CD4-positive, CD25-positive, alpha-beta regulatory T cell (primary cell): ENCODE measurements around the gene PDE1A. TPM values are rescaled to one million over a fixed set of nuclear protein-coding genes. Genes with fewer than 3 reads are reported as not detected.

Experiments used
- ATAC-seq, 2 donors: fragments of 150-1000 bp; cut with Tn5 transposase; one replicate each; pipeline ENCODE4 v1.10.0; 2021; ENCODE audit warnings: low read depth in 2 of 2, moderate number of reproducible peaks in 2 of 2, moderate library complexity in 1 of 2
- DNase-seq, 3 donors: peaks; one replicate each; pipeline versions ENCODE4 v3.0.0 to v3.0.0-alpha.2; 2012 to 2022; ENCODE audit warnings: mixed read lengths in 1 of 3
- H3K27ac ChIP-seq: one replicate; pipeline ENCODE4 v1.7.0; 2013; ENCODE audit warnings: mild to moderate bottlenecking, low read length; ENCODE audit not compliant: insufficient read depth, poor library complexity, severe bottlenecking
- H3K27me3 ChIP-seq: one replicate; pipeline ENCODE4 v1.7.0; 2013; ENCODE audit warnings: low read length; ENCODE audit not compliant: control insufficient read depth, insufficient read depth
- H3K36me3 ChIP-seq: one replicate; pipeline ENCODE4 v1.7.0; 2013; ENCODE audit warnings: mild to moderate bottlenecking, low read length, moderate library complexity; ENCODE audit not compliant: control insufficient read depth, insufficient read depth
- H3K4me1 ChIP-seq: 2 replicates; pipeline ENCODE4 v1.7.0; 2013; ENCODE audit warnings: mild to moderate bottlenecking, low read length; ENCODE audit not compliant: insufficient read depth, control insufficient read depth, poor library complexity, severe bottlenecking
- H3K4me3 ChIP-seq: one replicate; pipeline ENCODE4 v1.7.0; 2013; ENCODE audit warnings: low read depth, mild to moderate bottlenecking, low read length, moderate library complexity
- H3K9me3 ChIP-seq, 2 experiments: 1 replicate in 1 of 2; 2 replicates in 1 of 2; pipeline ENCODE4 v1.7.0; 2013; ENCODE audit warnings: low read length in 2 of 2, mild to moderate bottlenecking in 1 of 2, moderate library complexity in 1 of 2; ENCODE audit not compliant: control insufficient read depth in 2 of 2
- H3K27ac Mint-ChIP-seq, 3 donors: one replicate each; pipeline ENCODE4 v1.8.0; 2020 to 2022; ENCODE audit warnings: mild to moderate bottlenecking in 3 of 3, mixed read lengths in 3 of 3, moderate library complexity in 2 of 3
- H3K27me3 Mint-ChIP-seq: one replicate; pipeline ENCODE4 v1.8.0; 2022; ENCODE audit warnings: mild to moderate bottlenecking, mixed read lengths
- H3K36me3 Mint-ChIP-seq: one replicate; pipeline ENCODE4 v1.8.0; 2020; ENCODE audit warnings: mixed read lengths
- H3K4me1 Mint-ChIP-seq, 4 donors: one replicate each; pipeline ENCODE4 v1.8.0; 2020 to 2022; ENCODE audit warnings: mixed read lengths in 4 of 4, mild to moderate bottlenecking in 1 of 4
- H3K4me3 Mint-ChIP-seq, 4 donors: one replicate each; pipeline ENCODE4 v1.8.0; 2020 to 2022; ENCODE audit warnings: mild to moderate bottlenecking in 4 of 4, mixed read lengths in 4 of 4, moderate library complexity in 3 of 4
- H3K9me3 Mint-ChIP-seq, 7 donors: one replicate each; pipeline ENCODE4 v1.8.0; 2020 to 2022; ENCODE audit warnings: mixed read lengths in 7 of 7, mild to moderate bottlenecking in 3 of 7, moderate library complexity in 2 of 7
- polyA plus RNA-seq, 4 donors: library from polyadenylated mRNA; unstranded; fragments of 300-500 nt; fragmentation: Illumina TruSeq; gene quantifications; one replicate each; pipeline ENCODE4 v1.2.3, GENCODE V29; 2021
- total RNA-seq: library from RNA; stranded (reverse); gene quantifications from one replicate; pipeline ENCODE4 v1.2.3, GENCODE V29; 2022

The PDE1A gene
- total and polyA plus RNA-seq, 5 donors from 2014 or later = not detected

DNA sequence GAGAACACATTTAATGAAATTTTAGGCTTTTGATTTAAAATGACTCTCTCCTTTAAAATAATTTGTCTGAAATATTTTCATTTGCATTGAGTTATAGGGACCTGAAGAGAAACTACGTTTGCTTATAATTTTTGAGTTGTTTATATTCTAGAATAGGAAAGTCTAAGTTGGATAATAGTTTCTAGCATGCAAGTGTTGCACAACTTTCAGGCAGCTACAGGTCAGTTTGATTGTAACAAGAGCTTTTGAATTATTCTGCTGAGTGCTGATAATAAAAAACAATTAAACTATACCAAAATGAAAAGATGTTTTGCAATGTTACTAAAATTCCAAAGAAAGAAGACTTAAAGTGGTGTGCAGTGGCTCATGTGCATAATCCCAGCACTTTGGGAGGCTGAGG lies 71.0 kb downstream of the PDE1A start:
- H3K4me3 Mint-ChIP-seq = no peak overlapping the region
- Histone ChIP-seq H3K4me1 (no peaks in the 10 kb centered on the region), H3K27me3 (no peaks in the 10 kb centered on the region), H3K9me3 (no peaks in the 10 kb centered on the region), H3K4me3 (no peak overlapping the region), H3K36me3 (no peaks in the 10 kb centered on the region), H3K27ac (no peak overlapping the region)
- no peak for DNase-seq
- H3K27ac Mint-ChIP-seq = no peak overlapping the region
- H3K4me1 Mint-ChIP-seq = no peaks in the 10 kb centered on the region
- H3K36me3 Mint-ChIP-seq = no peaks in the 10 kb centered on the region
- peaks cover 0 to 6% (median 2%) of the 10 kb centered on the region in 7 donors for H3K9me3 Mint-ChIP-seq
- no peak for ATAC-seq
- no peaks in the 10 kb centered on the region for H3K27me3 Mint-ChIP-seq

DNA sequence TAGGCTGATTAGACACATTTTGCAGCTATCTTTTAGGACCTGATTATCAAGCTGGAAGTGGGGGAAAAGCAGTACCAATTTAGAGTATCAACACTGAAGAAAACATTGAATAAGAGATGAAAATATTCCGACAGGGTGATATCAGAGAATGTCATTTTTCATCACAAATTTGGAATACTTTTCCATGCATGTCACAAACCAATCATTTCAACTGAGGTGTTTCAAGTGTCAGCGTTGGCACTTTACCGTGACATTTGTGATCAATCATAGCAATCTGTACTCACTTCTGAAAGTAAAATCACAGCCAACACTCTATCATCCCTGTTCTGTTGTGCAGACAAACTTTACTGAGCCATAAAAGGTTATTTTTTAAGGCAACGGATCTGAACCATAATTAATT lies 75.4 kb downstream of the PDE1A start:
- Histone ChIP-seq H3K4me3 (no peak overlapping the region), H3K27ac (no peak overlapping the region), H3K4me1 (no peaks in the 10 kb centered on the region), H3K36me3 (no peaks in the 10 kb centered on the region), H3K9me3 (no peaks in the 10 kb centered on the region), H3K27me3 (no peaks in the 10 kb centered on the region)
- Mint-ChIP-seq H3K4me3 (no peak overlapping the region), H3K27me3 (no peaks in the 10 kb centered on the region), H3K36me3 (no peaks in the 10 kb centered on the region), H3K9me3 (no peaks in the 10 kb centered on the region), H3K4me1 (no peaks in the 10 kb centered on the region), H3K27ac (no peak overlapping the region)
- DNase-seq (no peak), ATAC-seq (no peak)

DNA sequence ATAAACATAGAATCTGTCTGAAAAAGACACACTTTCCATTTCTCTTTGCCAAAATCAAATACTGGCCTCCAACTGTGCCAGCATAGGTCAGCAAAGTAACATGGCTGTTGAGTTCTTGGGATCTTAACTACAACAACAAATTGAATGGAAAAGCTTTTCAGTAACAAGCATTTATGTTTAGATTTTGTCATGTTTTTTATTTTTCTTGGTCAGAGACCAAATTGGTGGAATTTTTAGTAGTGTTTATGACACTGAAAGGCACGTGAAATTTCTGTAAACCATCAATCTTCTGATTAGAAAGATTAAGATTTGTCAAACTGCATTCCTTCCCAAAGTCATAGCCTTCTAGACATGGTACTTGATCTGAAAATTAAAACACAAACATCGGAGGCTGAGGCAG lies 77.6 kb downstream of the PDE1A start:
- H3K9me3 ChIP-seq = no peaks in the 10 kb centered on the region
- no peak overlapping the region for H3K27ac ChIP-seq
- no peak overlapping the region for H3K27ac Mint-ChIP-seq
- H3K4me3 Mint-ChIP-seq = no peak overlapping the region
- peaks cover 0 to 6% (median 0%) of the 10 kb centered on the region in 7 donors for H3K9me3 Mint-ChIP-seq
- H3K4me1 Mint-ChIP-seq = no peaks in the 10 kb centered on the region
- DNase-seq (no peak), ATAC-seq (no peak)
- no peaks in the 10 kb centered on the region for H3K27me3 ChIP-seq
- no peaks in the 10 kb centered on the region for H3K27me3 Mint-ChIP-seq
- H3K36me3 ChIP-seq = no peaks in the 10 kb centered on the region
- no peak overlapping the region for H3K4me3 ChIP-seq
- H3K36me3 Mint-ChIP-seq = no peaks in the 10 kb centered on the region
- H3K4me1 ChIP-seq = no peaks in the 10 kb centered on the region

DNA sequence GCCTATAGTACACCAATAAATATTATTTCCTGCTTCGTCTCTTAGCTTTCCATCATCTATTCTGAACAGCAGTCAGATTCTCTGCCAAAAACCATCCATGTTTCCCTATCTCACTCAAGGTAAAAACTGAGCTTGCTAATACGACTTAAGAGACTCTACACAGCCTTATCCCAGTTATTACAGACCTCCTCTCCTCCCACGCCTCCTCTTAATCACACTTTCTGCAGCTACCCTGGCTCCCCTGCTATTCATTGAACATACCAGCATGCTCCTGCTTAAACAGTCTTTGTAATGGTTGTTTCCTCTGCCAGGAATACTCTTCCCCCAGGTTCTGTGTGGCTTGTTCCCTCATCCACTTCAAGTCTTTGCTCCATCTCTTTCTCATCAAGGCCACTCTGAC lies 81.5 kb downstream of the PDE1A start:
- H3K27ac ChIP-seq = no peak overlapping the region
- no peak for ATAC-seq
- no peaks in the 10 kb centered on the region for H3K9me3 ChIP-seq

DNA sequence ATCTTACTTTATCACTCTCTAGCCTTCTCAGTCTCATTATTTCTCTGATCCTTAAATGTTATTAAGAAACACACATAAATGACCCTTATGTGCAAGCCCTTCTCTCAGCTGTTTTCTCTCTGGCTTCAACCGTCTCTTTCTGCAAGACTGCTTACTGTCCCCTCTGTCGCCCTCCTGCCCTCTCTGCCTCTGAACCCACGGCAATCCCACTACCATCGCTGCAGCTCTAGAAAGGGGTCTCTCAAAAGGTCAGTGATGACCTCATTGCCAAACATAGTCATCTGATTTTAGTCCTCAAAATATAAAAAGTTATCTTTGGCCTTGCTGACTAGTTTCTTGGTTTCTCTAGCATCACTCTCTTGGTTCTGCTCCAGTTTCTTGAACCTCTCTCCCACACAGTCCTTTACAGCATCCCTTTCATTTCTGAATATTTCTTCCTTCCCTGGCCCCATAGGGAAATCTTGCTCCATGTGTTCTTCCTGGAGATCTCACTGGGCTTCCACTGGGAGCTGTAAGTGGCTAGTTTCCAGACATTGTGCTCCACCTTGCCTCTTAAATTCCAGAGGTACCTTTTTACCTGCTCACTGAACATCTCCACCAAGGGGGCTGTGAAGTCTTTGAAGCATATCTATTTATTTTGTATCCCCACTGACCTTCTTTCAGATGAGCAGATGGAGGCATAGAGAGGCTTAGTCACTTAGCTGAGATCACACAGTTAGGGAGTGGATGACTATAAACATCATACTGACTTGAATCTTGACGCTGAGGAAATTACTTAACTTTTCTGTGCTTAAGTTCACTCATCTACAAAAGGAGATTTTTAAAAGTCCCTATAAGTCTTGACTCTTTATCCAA lies 96.2 kb downstream of the PDE1A start:
- Histone ChIP-seq H3K4me1 (no peaks in the 10 kb centered on the region), H3K4me3 (no peak overlapping the region), H3K27ac (no peak overlapping the region), H3K9me3 (no peaks in the 10 kb centered on the region), H3K36me3 (no peaks in the 10 kb centered on the region), H3K27me3 (no peaks in the 10 kb centered on the region)
- Mint-ChIP-seq H3K9me3 (peaks cover 2 to 26% (median 6%) of the 10 kb centered on the region in 7 donors), H3K27ac (no peak overlapping the region), H3K36me3 (no peaks in the 10 kb centered on the region), H3K27me3 (peaks cover 2% of the 10 kb centered on the region), H3K4me1 (no peaks in the 10 kb centered on the region), H3K4me3 (no peak overlapping the region)
- ATAC-seq = no peak
- no peak for DNase-seq

More for the DNA sequence above, 81.5 kb downstream of the PDE1A start:
- Histone ChIP-seq H3K4me1 (no peaks in the 10 kb centered on the region), H3K27me3 (no peaks in the 10 kb centered on the region), H3K4me3 (no peak overlapping the region), H3K36me3 (no peaks in the 10 kb centered on the region)
- Mint-ChIP-seq H3K27ac (no peak overlapping the region), H3K9me3 (peaks cover 0 to 9% (median 0%) of the 10 kb centered on the region in 7 donors), H3K27me3 (no peaks in the 10 kb centered on the region), H3K4me1 (no peaks in the 10 kb centered on the region), H3K4me3 (no peak overlapping the region), H3K36me3 (no peaks in the 10 kb centered on the region)
- DNase-seq = no peak

DNA sequence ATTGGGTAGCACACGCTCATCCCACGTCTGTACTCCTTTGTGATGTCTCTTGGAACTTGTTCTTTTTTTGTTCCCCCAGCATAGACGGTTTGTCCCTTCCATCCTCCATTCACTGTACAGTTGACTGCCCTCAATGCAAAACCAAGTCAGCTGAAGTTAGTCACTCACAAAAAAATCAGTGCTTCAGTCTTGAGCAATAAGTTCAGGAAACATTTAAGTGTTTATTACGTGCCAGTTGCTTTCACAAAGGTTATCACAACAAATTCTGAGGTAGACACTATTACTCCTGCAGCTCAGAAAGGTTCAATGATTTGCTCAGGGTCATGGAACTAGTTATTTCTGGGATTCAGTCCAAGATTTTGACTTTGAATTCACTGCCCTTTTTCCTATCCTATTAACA lies 102.2 kb downstream of the PDE1A start:
- Histone ChIP-seq H3K9me3 (no peaks in the 10 kb centered on the region), H3K36me3 (no peaks in the 10 kb centered on the region), H3K4me1 (no peaks in the 10 kb centered on the region), H3K4me3 (no peak overlapping the region), H3K27ac (no peak overlapping the region), H3K27me3 (no peaks in the 10 kb centered on the region)
- DNase-seq (no peak), ATAC-seq (no peak)
- Mint-ChIP-seq H3K4me1 (no peaks in the 10 kb centered on the region), H3K27ac (no peak overlapping the region), H3K36me3 (no peaks in the 10 kb centered on the region), H3K9me3 (peaks cover 0 to 5% (median 0%) of the 10 kb centered on the region in 7 donors), H3K27me3 (peaks cover 4% of the 10 kb centered on the region), H3K4me3 (no peak overlapping the region)

DNA sequence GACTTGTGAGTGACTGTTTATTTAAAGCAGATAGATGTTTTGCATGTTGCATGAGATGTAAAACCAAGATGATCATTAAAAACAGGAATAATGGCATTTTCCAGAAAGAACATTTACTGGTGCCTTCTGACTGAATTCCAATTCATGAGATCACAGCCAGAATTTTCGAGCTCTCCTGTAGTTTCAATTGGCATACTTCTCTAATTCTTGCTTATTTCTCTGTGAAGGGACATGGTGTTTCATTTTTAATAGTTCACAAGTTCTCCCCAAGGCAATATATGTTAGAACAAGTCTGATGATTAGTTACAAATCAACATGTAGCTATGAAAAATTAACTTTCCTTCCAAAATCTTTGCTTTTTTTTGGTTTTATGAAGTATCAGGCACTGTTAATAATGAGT lies 105.7 kb downstream of the PDE1A start:
- no peaks in the 10 kb centered on the region for H3K36me3 ChIP-seq
- H3K27ac ChIP-seq = no peak overlapping the region
- H3K4me3 ChIP-seq = no peak overlapping the region
- H3K27me3 ChIP-seq = no peaks in the 10 kb centered on the region
- Mint-ChIP-seq H3K4me3 (no peak overlapping the region), H3K9me3 (peaks cover 0 to 5% (median 0%) of the 10 kb centered on the region in 7 donors), H3K27ac (no peak overlapping the region), H3K36me3 (no peaks in the 10 kb centered on the region), H3K27me3 (peaks cover 4% of the 10 kb centered on the region), H3K4me1 (no peaks in the 10 kb centered on the region)
- no peak for DNase-seq
- H3K4me1 ChIP-seq = no peaks in the 10 kb centered on the region
- no peak for ATAC-seq
- H3K9me3 ChIP-seq = no peaks in the 10 kb centered on the region
